CD14-positive monocyte (primary cell): ENCODE results near the gene RABL6. TPM values are rescaled to one million over a fixed set of nuclear protein-coding genes. Genes with fewer than 3 reads are reported as not detected.
"Not testable (repeated sequence)": the region's sequence is repeated elsewhere in the genome, so short reads cannot be mapped to it uniquely, and the experiment has no call there.

Source experiments
- DNase-seq, 3 donors: peaks; one replicate each; pipeline ENCODE4 v3.0.0-alpha.2; 2011 to 2022
- H2AFZ ChIP-seq: 2 replicates; pipeline ENCODE4 v1.6.0; 2012; ENCODE audit warnings: mild to moderate bottlenecking, low read depth, low read length, inconsistent platforms; ENCODE audit not compliant: insufficient read depth, poor library complexity, severe bottlenecking
- H3K27ac ChIP-seq, 2 donors: 1 replicate in 1 of 2; 2 replicates in 1 of 2; pipeline ENCODE4 v1.5.1; 2012 to 2013; ENCODE audit warnings: low read length in 2 of 2, control low read depth in 1 of 2, inconsistent platforms in 1 of 2, low read depth in 1 of 2, mild to moderate bottlenecking in 1 of 2
- H3K27me3 ChIP-seq, 2 donors: one replicate each; pipeline versions ENCODE4 v1.6.0 to v1.6.1; 2011 to 2013; ENCODE audit warnings: low read length in 2 of 2; ENCODE audit not compliant: control insufficient read depth in 2 of 2, insufficient read depth in 2 of 2
- H3K36me3 ChIP-seq, 2 donors: replicated peaks in 1 of 2; 1 replicate in 1 of 2; 2 replicates in 1 of 2; pipeline versions ENCODE4 v1.5.1 to v1.6.1; 2012 to 2013; ENCODE audit warnings: low read length in 2 of 2, control low read depth in 1 of 2, inconsistent platforms in 1 of 2, mild to moderate bottlenecking in 1 of 2; ENCODE audit not compliant: insufficient read depth in 2 of 2, control insufficient read depth in 1 of 2
- H3K4me1 ChIP-seq, 2 donors: 1 replicate in 1 of 2; 2 replicates in 1 of 2; pipeline versions ENCODE4 v1.5.1 to v1.6.1; 2012 to 2013; ENCODE audit warnings: low read length in 2 of 2, control low read depth in 1 of 2, inconsistent platforms in 1 of 2, mild to moderate bottlenecking in 1 of 2, moderate library complexity in 1 of 2; ENCODE audit not compliant: insufficient read depth in 2 of 2, control insufficient read depth in 1 of 2
- H3K4me2 ChIP-seq: replicated peaks from 2 replicates; pipeline ENCODE3; 2012; ENCODE audit warnings: low read length, moderate library complexity, mild to moderate bottlenecking; ENCODE audit not compliant: poor library complexity, severe bottlenecking; ENCODE audit errors: extremely low read depth
- H3K4me3 ChIP-seq, 3 experiments: fragments of 200-600 bp in 1 of 3; sonication (generic) in 1 of 3; replicated peaks in 1 of 3; 1 replicate in 2 of 3; 2 replicates in 1 of 3; pipeline ENCODE4 v1.5.1; 2011 to 2013; ENCODE audit warnings: low read length in 3 of 3, mild to moderate bottlenecking in 3 of 3, control low read depth in 2 of 3, low read depth in 2 of 3, inconsistent platforms in 1 of 3, moderate library complexity in 1 of 3
- H3K79me2 ChIP-seq: 2 replicates; pipeline ENCODE4 v1.6.0; 2012; ENCODE audit warnings: mild to moderate bottlenecking, control low read depth, inconsistent platforms, low read length, moderate library complexity; ENCODE audit not compliant: insufficient read depth
- H3K9ac ChIP-seq: 2 replicates; pipeline ENCODE4 v1.6.0; 2017; ENCODE audit warnings: low read length, mild to moderate bottlenecking; ENCODE audit not compliant: insufficient read depth, poor library complexity, severe bottlenecking
- H3K9me3 ChIP-seq, 2 donors: replicated peaks in 1 of 2; 1 replicate in 1 of 2; 2 replicates in 1 of 2; pipeline versions ENCODE4 v1.5.1 to v1.6.1; 2012 to 2013; ENCODE audit warnings: low read length in 2 of 2, control low read depth in 1 of 2; ENCODE audit not compliant: control insufficient read depth in 1 of 2, insufficient read depth in 1 of 2
- H4K20me1 ChIP-seq: 2 replicates; pipeline ENCODE4 v1.6.0; 2012; ENCODE audit warnings: mild to moderate bottlenecking, low read length, control low read depth, moderate library complexity; ENCODE audit not compliant: insufficient read depth
- H3K27ac Mint-ChIP-seq, 7 donors: one replicate each; pipeline ENCODE4 v1.8.0; 2020; ENCODE audit warnings: mild to moderate bottlenecking in 7 of 7, mixed read lengths in 7 of 7, moderate library complexity in 6 of 7, inconsistent platforms in 2 of 7
- H3K27me3 Mint-ChIP-seq, 3 donors: one replicate each; pipeline ENCODE4 v1.8.0; 2021 to 2022; ENCODE audit warnings: low read depth in 3 of 3, mild to moderate bottlenecking in 3 of 3, mixed read lengths in 3 of 3, moderate library complexity in 3 of 3, inconsistent platforms in 1 of 3
- H3K36me3 Mint-ChIP-seq, 2 donors: one replicate each; pipeline ENCODE4 v1.8.0; 2020; ENCODE audit warnings: mixed read lengths in 2 of 2, inconsistent platforms in 1 of 2, mild to moderate bottlenecking in 1 of 2
- H3K4me1 Mint-ChIP-seq: one replicate; pipeline ENCODE4 v1.8.0; 2020; ENCODE audit warnings: mild to moderate bottlenecking, mixed read lengths
- H3K4me3 Mint-ChIP-seq, 2 donors: one replicate each; pipeline ENCODE4 v1.8.0; 2020; ENCODE audit warnings: mild to moderate bottlenecking in 2 of 2, mixed read lengths in 2 of 2, moderate library complexity in 1 of 2
- H3K9me3 Mint-ChIP-seq, 7 donors: one replicate each; pipeline ENCODE4 v1.8.0; 2020 to 2022; ENCODE audit warnings: mixed read lengths in 7 of 7, mild to moderate bottlenecking in 6 of 7, moderate library complexity in 6 of 7, inconsistent platforms in 2 of 7
- WGBS: methylation state at CpG from one replicate; pipeline ENCODE4 v1.1.5; 2013; ENCODE audit warnings: missing lambda C conversion rate; ENCODE audit not compliant: insufficient coverage; 5-methylcytosine and 5-hydroxymethylcytosine counted together
- intact Hi-C, 2 donors: fragments of 100-400 bp; cut with micrococcal nuclease; formaldehyde crosslinking; loops; one replicate each; pipeline versions ENCODE4 v1.15.0 to v1.15.1; 2023
- polyA plus RNA-seq, 3 donors: library from polyadenylated mRNA; depleted of rRNA in 1 of 3; unstranded in 2 of 3; stranded (reverse) in 1 of 3; fragments of 300-500 nt in 2 of 3; fragments of >200 nt in 1 of 3; fragmentation: Illumina TruSeq in 2 of 3; gene quantifications; 1 replicate in 2 of 3; 2 replicates in 1 of 3; pipeline ENCODE4 v1.2.3, GENCODE V29; 2012 to 2021
- TF ChIP-seq, protein P1 (sequence below): fragments of 200-600 bp; IDR thresholded peaks from one replicate; pipeline ENCODE4 v1.8.0; 2022; ENCODE audit warnings: antibody characterized with exemption, mild to moderate bottlenecking

RABL6 gene
- polyA plus RNA-seq, 3 donors: 6.7 to 30.9 (median 8.1) TPM

DNA sequence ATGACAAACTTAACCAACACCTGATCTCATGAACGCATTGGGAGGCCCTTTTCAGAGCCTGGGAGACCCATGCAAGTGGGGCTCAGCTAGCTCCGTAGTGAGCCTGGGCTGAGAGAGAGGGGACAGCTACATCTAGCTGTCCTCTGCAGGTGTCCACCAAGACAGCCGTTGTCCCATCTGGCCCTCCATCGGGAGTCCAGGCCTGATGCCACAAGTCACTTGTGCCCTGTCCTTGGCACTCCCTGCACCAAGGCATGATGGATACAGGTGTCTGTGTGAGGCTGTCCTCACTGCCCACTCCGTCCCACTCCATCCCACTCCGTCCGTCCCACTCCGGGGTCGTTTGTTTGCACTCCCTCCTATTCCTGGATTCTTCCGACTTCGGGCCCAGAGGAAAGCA, 60.9 kb downstream of the RABL6 start:
- peak in 1 of 3 donors; percentile 3 for DNase-seq
- Mint-ChIP-seq H3K4me1 (peaks cover 11% of the 10 kb centered on the region), H3K9me3 (peaks cover 3 to 33% (median 24%) of the 10 kb centered on the region in 7 donors), H3K27me3 (peaks cover under 1 to 4% (median 2%) of the 10 kb centered on the region in 3 donors), H3K4me3 (no peak overlapping the region), H3K36me3 (peaks cover 3 to 7% of the 10 kb centered on the region in 2 donors), H3K27ac (peak overlapping the region in 1 of 7 donors; percentile 50)
- no peaks in the 10 kb centered on the region for H3K27me3 ChIP-seq
- H3K4me3 ChIP-seq: no peak overlapping the region
- no peak overlapping the region for H3K9ac ChIP-seq
- intact Hi-C loops: no loop called here
- H2AFZ ChIP-seq: no peak overlapping the region
- no peak overlapping the region for H3K27ac ChIP-seq
- no peak overlapping the region for H3K4me2 ChIP-seq
- WGBS: 98% methylated on average over 11 of the region's 11 CpGs
- H3K9me3 ChIP-seq: peaks cover 14 to 29% of the 10 kb centered on the region in 2 donors
- H3K36me3 ChIP-seq: peaks cover 3 to 6% of the 10 kb centered on the region in 2 donors
- peaks cover 22% of the 10 kb centered on the region for H3K79me2 ChIP-seq
- TF ChIP-seq, protein P1, sequence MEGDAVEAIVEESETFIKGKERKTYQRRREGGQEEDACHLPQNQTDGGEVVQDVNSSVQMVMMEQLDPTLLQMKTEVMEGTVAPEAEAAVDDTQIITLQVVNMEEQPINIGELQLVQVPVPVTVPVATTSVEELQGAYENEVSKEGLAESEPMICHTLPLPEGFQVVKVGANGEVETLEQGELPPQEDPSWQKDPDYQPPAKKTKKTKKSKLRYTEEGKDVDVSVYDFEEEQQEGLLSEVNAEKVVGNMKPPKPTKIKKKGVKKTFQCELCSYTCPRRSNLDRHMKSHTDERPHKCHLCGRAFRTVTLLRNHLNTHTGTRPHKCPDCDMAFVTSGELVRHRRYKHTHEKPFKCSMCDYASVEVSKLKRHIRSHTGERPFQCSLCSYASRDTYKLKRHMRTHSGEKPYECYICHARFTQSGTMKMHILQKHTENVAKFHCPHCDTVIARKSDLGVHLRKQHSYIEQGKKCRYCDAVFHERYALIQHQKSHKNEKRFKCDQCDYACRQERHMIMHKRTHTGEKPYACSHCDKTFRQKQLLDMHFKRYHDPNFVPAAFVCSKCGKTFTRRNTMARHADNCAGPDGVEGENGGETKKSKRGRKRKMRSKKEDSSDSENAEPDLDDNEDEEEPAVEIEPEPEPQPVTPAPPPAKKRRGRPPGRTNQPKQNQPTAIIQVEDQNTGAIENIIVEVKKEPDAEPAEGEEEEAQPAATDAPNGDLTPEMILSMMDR: no peak
- H4K20me1 ChIP-seq: peaks cover 7% of the 10 kb centered on the region
- H3K4me1 ChIP-seq: peaks cover 10 to 14% of the 10 kb centered on the region in 2 donors

DNA sequence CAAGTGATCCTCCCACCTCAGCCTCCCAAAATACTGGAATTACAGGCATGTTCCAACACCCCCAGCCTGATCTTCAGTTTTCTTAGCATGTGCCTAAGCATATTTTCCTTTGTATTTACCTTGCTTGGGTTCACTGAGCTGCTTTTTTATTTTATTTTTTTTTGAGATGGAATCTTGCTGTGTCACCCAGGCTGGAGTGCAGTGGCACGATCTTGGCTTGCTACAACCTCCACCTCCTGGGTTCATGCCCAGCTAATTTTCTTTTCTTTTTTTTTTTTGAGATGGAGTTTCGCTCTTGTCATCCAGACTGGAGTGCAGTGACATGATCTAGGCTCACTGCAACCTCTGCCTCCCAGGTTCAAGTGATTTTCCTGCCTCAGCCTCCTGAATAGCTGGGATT, 61.9 kb downstream of the RABL6 start:
- H2AFZ ChIP-seq, H3K36me3 Mint-ChIP-seq, DNase-seq, H3K9ac ChIP-seq, H3K27ac ChIP-seq, H3K4me1 Mint-ChIP-seq, intact Hi-C loops, H3K4me3 ChIP-seq, H4K20me1 ChIP-seq, H3K36me3 ChIP-seq, H3K4me2 ChIP-seq, H3K27me3 Mint-ChIP-seq, H3K27me3 ChIP-seq, H3K4me3 Mint-ChIP-seq: not testable (repeated sequence)
- Histone ChIP-seq H3K79me2 (peaks cover 13% of the 10 kb centered on the region), H3K9me3 (peaks cover 14 to 30% of the 10 kb centered on the region in 2 donors), H3K4me1 (peaks cover 10 to 14% of the 10 kb centered on the region in 2 donors)
- Mint-ChIP-seq H3K9me3 (peaks cover 3 to 39% (median 26%) of the 10 kb centered on the region in 7 donors), H3K27ac (peak overlapping the region in 1 of 7 donors; percentile 24)
- WGBS: 60% methylated on average over 1 of the region's 2 CpGs
